Ascending aorta (tissue), 2 donors: ENCODE results near the gene ZSWIM3. TPM values are rescaled to one million over a fixed set of nuclear protein-coding genes. Genes with fewer than 3 reads are reported as not detected.
"Not testable (repeated sequence)": the region's sequence is repeated elsewhere in the genome, so short reads cannot be mapped to it uniquely, and the experiment has no call there.

ENCODE experiments used
- DNase-seq, 2 donors: peaks; one replicate each; pipeline ENCODE4 v3.0.0-alpha.2; 2019; ENCODE audit warnings: low spot score in 2 of 2
- H3K27ac ChIP-seq, 2 donors: fragments of 200-600 bp; sonication (generic); one replicate each; pipeline ENCODE4 v1.5.1; 2016 to 2017; ENCODE audit warnings: mild to moderate bottlenecking in 1 of 2
- H3K27me3 ChIP-seq: fragments of 200-600 bp; sonication (generic); one replicate; pipeline ENCODE4 v1.5.1; 2017
- H3K36me3 ChIP-seq, 2 donors: fragments of 200-600 bp; sonication (generic); one replicate each; pipeline ENCODE4 v1.5.1; 2016
- H3K4me1 ChIP-seq, 2 donors: fragments of 200-600 bp; sonication (generic); one replicate each; pipeline ENCODE4 v1.5.1; 2016 to 2017; ENCODE audit warnings: mild to moderate bottlenecking in 1 of 2
- H3K4me3 ChIP-seq, 2 donors: fragments of 200-600 bp; sonication (generic); one replicate each; pipeline ENCODE4 v1.5.1; 2016 to 2017; ENCODE audit warnings: mild to moderate bottlenecking in 1 of 2
- H3K9me3 ChIP-seq, 2 donors: fragments of 200-600 bp; sonication (generic); one replicate each; pipeline ENCODE4 v1.5.1; 2016
- intact Hi-C: fragments of 100-400 bp; cut with DNase I; formaldehyde crosslinking; loops from one replicate; pipeline ENCODE4 v1.15.1; 2023
- total RNA-seq: library from RNA; depleted of rRNA; stranded (reverse); fragments of >200 nt; gene quantifications from one replicate; pipeline ENCODE4 v1.1.0, GENCODE V29; 2016
- TF ChIP-seq, protein P1 (sequence below), 3 experiments: fragments of 200-600 bp in 2 of 3; fragments of 450-650 bp in 1 of 3; sonication (generic) in 2 of 3; IDR thresholded peaks; one replicate each; pipeline ENCODE4 v1.5.1; 2016 to 2019; ENCODE audit warnings: antibody characterized with exemption in 3 of 3, mild to moderate bottlenecking in 1 of 3, moderate library complexity in 1 of 3

The ZSWIM3 gene
- total RNA-seq, 1 donor from 2014 or later = 6.8 TPM

DNA sequence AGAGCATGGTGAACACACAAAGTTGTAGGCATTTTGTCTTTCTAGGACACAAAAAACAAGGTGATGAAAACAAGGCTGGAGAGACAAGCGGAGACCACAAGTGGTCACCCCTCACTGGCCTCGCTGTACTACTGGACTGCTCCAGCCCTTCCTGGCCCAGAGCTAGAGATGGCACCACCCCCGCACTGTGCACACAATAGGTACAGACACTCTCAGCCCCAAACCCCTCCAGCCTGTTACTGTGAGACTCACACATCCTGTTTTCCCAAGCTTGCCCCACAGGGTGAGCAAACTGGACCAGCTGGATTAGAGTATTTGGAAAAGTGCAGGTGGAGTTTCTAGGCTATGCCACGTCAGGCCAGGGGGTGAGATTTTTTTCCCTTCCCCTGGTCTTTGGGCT is 15.2 kb downstream of the ZSWIM3 start:
- no peaks in the 10 kb centered on the region for H3K27me3 ChIP-seq
- H3K9me3 ChIP-seq = no peaks in the 10 kb centered on the region
- H3K36me3 ChIP-seq = peaks cover 10 to 15% of the 10 kb centered on the region in 2 donors
- H3K4me3 ChIP-seq = no peak overlapping the region
- DNase-seq = no peak
- H3K4me1 ChIP-seq = no peaks in the 10 kb centered on the region
- no peak overlapping the region for H3K27ac ChIP-seq
- intact Hi-C loops = no loop called here
- TF ChIP-seq, protein P1, sequence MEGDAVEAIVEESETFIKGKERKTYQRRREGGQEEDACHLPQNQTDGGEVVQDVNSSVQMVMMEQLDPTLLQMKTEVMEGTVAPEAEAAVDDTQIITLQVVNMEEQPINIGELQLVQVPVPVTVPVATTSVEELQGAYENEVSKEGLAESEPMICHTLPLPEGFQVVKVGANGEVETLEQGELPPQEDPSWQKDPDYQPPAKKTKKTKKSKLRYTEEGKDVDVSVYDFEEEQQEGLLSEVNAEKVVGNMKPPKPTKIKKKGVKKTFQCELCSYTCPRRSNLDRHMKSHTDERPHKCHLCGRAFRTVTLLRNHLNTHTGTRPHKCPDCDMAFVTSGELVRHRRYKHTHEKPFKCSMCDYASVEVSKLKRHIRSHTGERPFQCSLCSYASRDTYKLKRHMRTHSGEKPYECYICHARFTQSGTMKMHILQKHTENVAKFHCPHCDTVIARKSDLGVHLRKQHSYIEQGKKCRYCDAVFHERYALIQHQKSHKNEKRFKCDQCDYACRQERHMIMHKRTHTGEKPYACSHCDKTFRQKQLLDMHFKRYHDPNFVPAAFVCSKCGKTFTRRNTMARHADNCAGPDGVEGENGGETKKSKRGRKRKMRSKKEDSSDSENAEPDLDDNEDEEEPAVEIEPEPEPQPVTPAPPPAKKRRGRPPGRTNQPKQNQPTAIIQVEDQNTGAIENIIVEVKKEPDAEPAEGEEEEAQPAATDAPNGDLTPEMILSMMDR (IDR thresholded peaks at IDR 0.05) = no peak

DNA sequence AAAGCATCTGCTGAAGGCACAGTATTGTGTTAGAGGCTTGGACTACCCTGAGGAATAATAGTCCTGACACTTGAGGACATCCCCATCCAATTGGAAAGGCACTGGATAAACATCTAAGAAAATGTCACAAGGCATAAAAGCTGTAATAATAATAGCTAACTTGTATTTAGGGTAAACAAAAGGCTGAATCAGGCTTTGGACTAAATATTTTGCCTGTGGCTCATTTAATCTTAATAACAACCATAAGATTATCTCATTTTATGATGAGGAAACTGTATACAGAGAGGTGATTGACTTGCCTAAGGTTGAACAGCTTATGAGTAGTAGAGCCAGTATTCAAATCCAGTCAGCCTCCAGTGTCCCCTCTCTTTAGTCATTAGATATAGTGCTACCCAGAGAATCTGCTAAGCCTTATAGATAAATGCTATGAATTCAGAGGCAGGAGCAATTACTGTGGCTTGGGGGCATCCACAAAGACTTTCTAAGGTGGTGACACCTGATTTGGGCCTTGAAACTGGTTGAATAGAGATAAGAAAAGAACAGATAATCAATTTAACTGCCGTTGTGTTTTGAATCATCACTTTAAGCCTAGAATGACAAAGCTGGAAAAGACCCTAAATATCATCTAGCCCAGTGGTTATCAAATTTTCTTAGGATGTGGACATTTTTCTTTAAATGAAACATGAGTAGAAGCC is 16.1 kb downstream of the ZSWIM3 start:
- intact Hi-C loops = no loop called here

DNA sequence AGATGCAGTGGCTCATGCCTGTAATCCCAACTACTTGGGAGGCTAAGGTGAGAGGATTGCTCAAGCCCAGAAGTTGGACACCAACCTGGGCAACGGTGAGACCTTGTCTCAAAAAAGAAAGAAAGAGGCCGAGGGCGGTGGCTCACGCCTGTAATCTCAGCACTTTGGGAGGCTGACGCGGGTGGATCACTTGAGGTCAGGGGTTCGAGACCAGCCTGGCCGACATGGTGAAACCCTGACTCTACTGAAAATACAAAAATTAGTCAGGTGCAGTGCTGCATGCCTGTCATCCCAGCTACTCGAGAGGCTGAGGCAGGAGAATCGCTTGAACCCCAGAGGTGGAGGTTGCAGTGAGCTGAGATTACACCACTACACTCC is 16.7 kb downstream of the ZSWIM3 start:
- H3K4me1 ChIP-seq, H3K4me3 ChIP-seq, H3K27ac ChIP-seq, intact Hi-C loops, DNase-seq, H3K9me3 ChIP-seq, H3K27me3 ChIP-seq: not testable (repeated sequence)
- peaks cover 16 to 27% of the 10 kb centered on the region in 2 donors for H3K36me3 ChIP-seq

More for the DNA sequence above, 16.1 kb downstream of the ZSWIM3 start:
- H3K4me1 ChIP-seq = no peaks in the 10 kb centered on the region
- no peaks in the 10 kb centered on the region for H3K27me3 ChIP-seq
- H3K36me3 ChIP-seq = peaks cover 16 to 24% of the 10 kb centered on the region in 2 donors
- H3K4me3 ChIP-seq = no peak overlapping the region
- no peaks in the 10 kb centered on the region for H3K9me3 ChIP-seq
- H3K27ac ChIP-seq = no peak overlapping the region
- TF ChIP-seq, protein P1 (IDR thresholded peaks at IDR 0.05) = no peak
- no peak for DNase-seq

DNA sequence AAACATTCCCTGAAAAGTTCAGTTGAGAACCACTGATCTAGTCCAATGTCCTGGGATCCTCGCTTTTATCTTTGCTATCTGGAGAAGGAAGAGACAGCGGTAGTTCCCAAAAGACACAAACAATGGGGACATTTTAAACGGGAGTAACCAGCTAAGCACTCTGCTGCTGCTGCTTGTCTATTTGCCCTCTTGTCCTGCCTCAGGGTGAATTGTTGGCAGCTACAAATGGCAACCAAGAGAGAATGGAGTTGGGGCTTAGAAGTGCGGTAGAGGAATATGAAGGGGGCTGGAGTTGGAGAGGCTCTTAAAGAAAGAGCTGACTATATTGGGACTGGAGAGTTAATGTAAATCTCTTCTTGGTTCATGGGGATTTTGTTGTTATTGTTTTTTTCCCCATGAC is 17.2 kb downstream of the ZSWIM3 start:
- Histone ChIP-seq H3K4me3 (no peak overlapping the region), H3K27ac (no peak overlapping the region), H3K36me3 (peaks cover 16 to 27% of the 10 kb centered on the region in 2 donors), H3K27me3 (no peaks in the 10 kb centered on the region), H3K9me3 (no peaks in the 10 kb centered on the region), H3K4me1 (no peaks in the 10 kb centered on the region)
- DNase-seq = no peak
- TF ChIP-seq, protein P1 (IDR thresholded peaks at IDR 0.05) = no peak
- intact Hi-C loops = no loop called here

DNA sequence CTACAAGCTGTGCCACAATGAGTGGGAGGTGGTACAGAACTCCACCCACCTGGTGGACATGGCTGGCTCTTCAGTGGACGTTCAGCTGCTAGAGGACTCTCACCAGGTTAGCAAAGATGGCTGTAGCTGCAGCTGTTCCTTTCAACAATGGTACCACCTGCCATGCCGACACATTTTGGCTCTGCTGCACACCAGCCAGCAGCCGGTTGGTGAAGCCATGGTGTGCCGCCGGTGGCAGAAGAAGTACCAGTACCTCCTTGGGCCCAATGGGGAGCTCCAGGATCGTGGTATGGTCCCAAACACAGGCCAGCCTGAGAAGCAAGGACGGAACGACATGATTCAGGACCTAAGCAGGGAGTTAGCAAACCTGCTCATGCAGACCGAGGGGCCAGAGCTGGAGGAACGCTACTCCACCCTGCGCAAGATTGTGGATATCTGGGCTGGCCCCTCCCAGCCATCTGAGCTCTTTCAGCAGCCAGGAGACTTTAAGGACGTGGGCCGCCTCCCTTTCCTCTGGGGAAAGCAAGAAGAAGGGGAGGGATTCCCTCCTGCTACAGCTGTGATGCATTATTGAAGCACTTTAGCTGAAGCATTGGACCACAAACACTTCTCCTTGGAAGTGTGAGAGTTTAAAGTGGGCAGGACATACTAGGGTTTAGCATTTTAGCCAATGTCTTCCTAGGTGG is 20.8 kb downstream of the ZSWIM3 start:
- Histone ChIP-seq H3K4me3 (no peak overlapping the region), H3K36me3 (peaks cover 23 to 31% of the 10 kb centered on the region in 2 donors), H3K4me1 (peaks cover 0 to 14% of the 10 kb centered on the region in 2 donors), H3K9me3 (no peaks in the 10 kb centered on the region), H3K27me3 (no peaks in the 10 kb centered on the region), H3K27ac (no peak overlapping the region)
- no peak for DNase-seq
- intact Hi-C loops = no loop called here
- TF ChIP-seq, protein P1 (IDR thresholded peaks at IDR 0.05) = no peak
